Nasal cavity respiratory epithelium epithelial cell of viscerocranial mucosa (primary cell): ENCODE results near the gene GYPB. TPM values are rescaled to one million over a fixed set of nuclear protein-coding genes. Genes with fewer than 3 reads are reported as not detected.

Experiments used
- total RNA-seq: library from RNA; depleted of rRNA; stranded (reverse); fragments of >200 nt; gene quantifications from 2 replicates; pipeline ENCODE4 v1.2.3, GENCODE V29; 2014

The GYPB gene
- total RNA-seq, result not detected in 2 replicates

DNA sequence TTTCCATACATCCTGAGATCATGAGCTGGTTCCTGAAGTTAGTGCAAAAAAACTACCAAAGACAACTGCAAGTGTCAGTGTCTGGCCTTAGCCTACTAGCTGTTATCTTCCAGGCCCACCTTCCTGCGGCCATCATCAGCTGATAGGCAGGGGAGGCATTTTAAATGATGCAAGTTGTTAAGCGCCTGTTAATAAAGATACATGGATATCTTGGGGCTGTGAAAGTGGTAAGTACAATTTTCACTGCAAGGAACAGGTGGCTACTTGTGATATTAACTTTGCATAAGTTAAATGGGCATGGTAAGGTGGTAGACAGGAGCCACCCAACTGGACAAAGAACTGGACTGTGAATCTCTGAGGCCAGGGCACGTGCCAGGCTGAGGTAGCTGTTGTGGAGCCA, at the start of gene GYPB:
GYPB (minus strand) TSS at position 104 of the 400 bp plus-strand sequence; CDS start at position 11, 93 bp downstream.

Other genes starting within 250 kb of the GYPB start
- not detected in 2 replicates for gene GYPE, start 113.8 kb downstream of the GYPB start, total RNA-seq
- not detected in 2 replicates for gene GYPA, start 121.3 kb upstream of the GYPB start, total RNA-seq